Stimulated activated CD8-positive, alpha-beta memory T cell treated with anti-CD3 and anti-CD28 coated beads, Interleukin-12 subunit alpha, Interleukin-12 subunit beta, amount 100 ng/mL, for 24 hours (primary cell): ENCODE measurements around the gene ZNF619.
A peak's percentile ranks its signal among the peaks of the same experiment; 100 is the strongest.

Experiments used
- DNase-seq: peaks from one replicate; pipeline ENCODE4 v3.0.0-alpha.2; 2020; ENCODE audit errors: extremely low read depth

Gene ZNF619

DNA sequence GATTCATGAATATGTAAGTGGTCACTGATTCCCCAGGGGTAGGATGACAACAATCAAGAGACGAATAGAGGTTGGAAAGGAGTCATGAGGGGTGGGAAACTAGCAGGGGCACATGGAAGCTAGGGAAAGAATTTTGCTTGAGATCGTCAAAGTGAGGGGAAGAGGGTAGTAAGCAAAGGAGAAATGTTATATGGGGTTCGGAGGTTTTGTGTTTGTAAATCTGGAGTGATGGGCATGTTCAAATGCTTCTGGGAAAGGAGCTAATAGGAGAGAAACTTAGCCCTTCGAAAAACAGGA, 11.9 kb upstream of the ZNF619 start:
- DNase-seq, result no peak

DNA sequence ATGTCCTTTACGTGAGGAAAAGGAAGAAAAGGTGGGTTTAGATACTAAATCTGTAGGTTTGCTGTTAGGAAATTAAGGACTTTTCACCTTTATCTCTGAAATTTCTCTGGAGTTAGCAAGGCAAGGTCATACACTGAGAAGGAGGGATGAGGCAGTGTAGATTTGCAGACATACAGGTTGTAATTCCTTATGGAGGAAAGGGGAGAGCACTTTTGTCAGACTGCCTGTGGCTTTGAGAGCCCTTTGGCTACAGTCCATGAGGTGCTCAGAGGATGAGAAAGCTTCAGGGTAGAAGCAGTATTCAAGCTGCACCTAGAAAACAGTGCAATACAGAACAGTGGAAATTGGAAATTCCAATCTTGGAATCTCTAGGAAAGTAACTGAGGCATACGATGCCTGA, 11.5 kb upstream of the ZNF619 start:
- no peak for DNase-seq

DNA sequence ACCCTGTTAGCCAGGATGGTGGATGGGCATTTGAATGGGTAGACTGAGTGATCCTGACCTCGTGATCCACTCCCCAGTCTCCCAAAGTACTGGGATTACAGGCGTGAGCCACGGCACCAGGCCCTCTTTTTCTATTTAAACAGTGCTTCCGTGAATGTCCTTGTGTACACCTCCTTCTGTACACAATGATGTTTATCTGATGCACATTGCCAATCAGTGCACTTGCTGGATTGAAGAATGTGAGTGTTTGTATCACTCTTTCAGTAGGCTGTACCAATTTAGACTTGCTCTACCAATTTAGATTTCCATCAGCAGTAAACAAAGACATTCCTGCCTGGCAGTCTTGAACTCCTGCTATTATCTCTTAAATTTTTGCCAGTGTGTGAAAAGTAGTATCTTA, 8.9 kb upstream of the ZNF619 start:
- DNase-seq, result no peak

DNA sequence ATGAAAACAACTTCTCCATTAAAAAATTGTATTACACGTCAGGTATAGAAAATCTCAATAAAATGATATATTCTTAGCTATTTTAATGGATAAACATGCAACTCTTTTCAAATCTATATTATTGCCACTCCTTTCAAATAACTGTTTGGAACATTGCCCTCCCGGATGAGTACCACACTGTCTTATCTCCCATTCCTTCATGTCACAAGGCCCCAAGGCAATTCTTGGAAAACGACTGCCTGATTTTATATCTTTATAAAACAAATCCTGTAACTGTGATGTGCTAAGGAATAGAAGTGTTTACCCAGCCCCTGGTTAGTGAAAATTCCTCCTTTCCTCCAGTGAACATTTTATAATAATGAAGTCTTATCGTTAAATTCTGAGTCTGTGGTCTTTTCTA, 6.2 kb upstream of the ZNF619 start:
- no peak for DNase-seq

DNA sequence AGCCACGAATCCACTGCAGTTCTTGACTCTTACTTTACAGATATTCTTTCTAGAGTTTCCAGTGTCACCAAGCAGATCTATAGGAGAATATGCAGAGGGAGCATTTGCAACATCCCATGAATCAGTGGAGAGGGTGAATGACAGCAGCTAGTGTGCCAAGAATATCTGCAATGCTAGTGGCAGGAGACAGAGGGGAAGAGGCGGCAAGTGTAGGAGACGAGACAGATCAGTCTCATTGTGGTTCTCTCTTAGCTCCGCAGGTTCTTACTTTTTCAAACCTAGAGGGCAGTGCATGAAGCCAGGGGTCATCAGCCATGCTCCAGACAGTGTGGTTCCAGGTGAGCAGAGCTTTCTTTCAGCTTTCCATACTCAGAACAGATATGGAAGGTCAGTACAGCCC, 744 bp downstream of the ZNF619 start:
- no peak for DNase-seq

DNA sequence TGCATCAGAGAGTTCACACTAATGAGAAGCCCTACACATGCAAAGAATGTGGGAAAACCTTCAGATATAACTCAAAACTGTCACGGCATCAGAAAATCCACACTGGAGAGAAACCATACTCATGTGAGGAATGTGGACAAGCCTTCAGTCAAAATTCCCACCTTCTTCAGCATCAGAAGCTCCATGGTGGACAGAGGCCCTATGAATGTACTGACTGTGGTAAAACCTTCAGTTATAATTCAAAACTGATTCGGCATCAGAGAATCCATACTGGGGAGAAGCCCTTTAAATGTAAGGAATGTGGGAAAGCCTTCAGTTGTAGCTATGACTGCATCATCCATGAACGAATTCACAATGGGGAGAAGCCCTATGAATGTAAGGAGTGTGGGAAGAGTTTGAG, 10.2 kb downstream of the ZNF619 start:
- no peak for DNase-seq

DNA sequence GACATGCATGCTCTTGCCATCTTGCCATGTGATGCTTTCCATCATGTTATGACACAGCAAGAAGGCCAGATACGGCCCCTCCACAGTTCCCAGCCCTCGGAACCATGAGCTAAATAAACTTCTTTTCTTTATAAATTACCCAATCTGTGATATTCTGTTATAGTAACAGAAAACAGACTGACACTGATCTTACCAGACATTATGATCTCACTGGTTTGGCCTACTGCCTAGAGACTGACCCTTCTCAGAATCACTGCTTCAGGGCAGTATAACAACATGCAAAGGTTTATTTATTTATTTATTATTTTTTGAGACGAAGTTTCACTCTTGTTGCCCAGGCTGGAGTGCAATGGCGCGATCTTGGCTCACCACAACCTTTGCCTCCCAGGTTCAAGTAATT, 14.0 kb downstream of the ZNF619 start:
- DNase-seq, result no peak

DNA sequence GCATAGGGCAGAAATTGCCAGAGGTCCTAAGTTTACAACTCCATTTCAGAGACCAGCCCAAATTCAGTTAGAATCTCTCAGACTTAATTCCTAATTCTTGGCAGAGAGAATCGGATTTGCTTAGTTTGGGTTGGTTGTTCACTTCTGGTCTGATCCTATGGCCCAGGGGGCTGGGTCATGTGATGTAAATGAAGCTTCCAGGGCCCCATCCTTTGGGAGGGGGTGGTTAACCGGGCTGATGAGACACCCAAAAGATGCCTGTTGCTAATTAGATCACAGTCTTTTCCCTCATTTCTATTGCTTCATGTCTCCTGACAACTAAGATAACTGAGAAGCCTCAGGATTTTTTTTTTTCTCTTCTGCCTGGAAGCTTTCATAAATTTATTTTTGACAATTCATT, 17.8 kb downstream of the ZNF619 start:
- DNase-seq, result no peak

DNA sequence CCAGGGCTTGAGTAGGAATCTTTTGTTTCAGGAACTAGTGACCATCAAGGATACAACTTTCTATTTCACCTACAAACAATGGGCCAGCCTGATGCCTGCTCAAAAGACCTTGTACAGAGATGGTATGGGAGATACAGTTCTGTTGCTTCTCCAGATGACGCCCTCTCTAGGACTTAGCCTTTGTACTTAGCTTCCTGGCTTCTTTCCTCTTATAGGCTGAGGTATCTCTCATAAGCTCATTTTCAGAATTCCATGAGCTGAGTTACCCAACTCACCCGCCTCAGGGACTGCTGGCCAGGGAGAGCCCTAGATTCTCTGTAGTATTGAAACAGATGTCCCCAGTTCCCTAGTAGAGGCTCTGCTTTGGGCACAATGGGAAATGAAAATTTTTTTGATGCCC, 20.4 kb downstream of the ZNF619 start:
- DNase-seq, result no peak

DNA sequence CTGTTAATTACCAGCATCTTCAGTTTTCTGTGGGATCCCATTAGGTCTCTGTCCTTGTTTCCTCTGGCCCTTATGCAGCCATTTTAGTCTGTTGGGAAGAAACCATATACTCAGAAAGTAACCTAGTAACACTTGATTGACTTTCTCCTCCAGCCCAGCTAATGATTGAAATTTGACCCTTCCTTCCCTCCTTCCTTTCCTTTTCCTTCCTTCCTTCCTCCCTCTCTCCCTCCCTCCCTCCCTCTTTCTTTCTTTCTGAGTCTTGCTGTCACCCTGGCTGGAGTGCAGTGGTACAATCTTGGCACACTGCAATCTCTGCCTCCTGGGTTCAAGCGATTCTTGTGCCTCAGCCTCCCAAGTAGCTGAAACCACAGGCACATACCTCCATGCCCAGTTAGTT, 23.0 kb downstream of the ZNF619 start:
- no peak for DNase-seq

DNA sequence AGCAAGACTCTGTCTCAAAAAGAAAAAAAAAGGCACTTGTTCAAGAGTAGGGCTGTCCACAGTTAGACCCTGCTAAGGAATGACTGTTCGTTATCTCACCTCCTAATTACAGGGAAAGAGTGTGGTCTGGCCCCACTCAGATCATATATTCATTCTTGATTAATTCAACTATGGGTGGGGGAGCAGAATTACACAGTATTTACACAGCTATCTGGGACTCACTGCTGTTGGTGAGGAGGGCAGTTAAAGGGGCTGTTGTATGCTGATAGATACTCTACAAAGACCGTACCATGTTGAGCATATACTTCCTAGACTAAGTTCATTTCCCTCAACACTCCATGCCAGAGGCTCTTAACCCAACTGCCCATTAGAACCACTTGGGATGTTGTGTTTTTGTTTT, 25.1 kb downstream of the ZNF619 start:
- DNase-seq, result no peak

DNA sequence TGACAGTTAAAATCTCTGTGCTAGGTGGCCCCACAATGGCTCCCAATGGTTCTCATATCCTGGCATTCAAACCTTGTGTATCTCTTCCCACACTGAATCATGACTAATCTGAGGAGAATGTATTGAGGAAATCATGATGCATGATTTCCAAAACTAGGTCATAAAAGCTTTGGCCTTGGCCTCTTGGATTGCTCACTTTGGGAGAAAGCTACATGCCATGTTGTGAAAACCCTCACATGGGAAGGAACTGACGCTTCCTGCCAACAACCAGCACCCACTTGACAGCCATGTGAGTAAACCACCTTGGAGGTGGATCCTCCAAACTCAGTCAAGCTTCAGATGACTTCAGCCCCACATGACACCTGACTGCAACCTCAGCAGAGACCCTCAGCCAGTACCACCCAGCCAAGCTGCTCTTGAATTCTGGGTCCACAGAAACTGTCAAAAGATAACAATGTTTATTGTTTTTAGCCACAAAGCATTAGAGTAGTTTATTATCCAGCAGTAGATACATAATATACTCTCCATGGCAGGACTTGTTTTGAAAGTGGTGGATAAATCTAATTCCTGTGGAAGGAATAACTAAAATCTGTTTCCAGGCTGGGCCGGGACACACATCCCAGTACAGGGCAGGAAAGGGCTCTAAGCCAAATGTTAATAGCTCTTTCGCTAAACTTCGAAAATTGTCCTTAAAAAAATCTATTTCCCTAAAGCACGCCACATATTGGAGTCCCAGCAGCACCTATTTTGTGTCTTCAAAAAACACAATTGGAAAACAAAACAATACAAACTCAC, 27.9 kb downstream of the ZNF619 start:
- no peak for DNase-seq

DNA sequence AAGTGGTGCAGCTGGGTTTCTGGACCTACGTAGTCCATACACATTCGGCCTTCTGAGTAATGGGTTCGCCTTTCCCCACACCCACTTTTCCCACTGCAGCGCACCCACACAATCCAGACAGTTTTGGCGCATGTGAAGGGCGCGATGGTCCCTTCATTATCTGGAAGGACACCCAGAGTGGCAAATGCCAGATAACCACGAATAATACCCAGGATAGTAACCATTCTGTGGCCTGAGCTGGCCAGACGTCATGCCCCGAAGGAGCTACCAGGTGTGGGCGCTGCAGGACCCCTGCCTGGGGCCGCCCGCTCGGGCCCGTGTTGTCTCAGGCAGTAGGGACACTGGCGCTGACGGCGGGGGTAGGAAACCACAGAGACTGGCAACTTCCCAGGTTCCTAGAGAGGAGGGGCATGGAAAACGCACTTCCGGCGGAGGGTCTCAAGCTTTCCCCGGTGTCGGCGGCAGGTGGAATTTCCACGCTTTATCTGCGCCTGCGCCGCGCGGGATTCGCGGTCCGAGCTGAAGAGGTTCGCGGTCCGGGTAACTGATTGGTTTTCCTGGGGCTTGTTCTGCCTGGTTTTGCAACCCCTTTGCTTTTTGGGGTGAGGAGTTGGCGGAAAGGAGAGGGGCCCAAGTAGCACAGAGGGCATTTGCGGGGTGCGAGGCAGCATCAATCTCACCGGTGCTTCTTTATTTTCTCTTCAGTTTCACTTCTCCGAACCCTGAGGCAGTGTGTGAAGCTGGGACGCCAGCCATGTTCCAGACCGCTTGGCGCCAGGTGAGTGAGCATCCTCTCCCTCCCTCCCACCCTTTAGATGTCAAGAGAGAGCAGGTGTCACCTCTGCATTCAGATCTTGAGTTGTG, 28.9 kb downstream of the ZNF619 start, which contains the start of gene ZNF620:
Gene ZNF620 (plus strand): TSS at position 441 of the 864 bp plus-strand sequence. CDS start 314 bp downstream, at position 755.
- DNase-seq, result no peak

DNA sequence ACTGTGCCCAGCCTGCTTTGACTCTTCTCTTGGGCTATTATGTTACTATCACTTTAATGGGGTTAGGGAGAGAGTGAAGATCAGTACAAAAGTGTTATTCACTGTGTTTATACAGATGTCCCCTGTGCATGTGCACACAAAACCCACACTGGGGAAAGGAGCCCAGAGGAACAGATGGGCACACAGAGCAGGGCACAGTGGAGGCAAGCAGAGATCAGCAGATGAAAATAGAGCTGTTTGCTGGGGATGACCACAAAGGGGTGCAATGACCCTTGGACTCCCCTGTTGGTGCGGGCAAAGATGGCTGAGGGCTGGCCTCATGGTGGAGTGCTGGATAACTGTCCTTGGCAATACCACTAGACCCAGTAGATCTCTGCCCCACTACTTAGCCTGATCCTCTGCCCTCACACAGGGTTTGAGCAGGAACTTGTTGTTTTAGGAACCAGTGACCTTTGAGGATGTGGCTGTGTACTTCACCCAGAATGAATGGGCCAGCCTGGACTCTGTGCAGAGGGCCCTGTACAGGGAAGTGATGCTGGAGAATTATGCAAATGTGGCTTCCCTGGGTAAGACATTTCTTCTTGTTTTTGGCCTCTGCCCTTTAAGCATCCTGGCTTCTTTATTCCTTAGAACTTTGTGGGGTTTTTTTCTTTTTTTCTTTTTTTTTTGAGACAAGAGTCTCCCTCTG, 34.3 kb downstream of the ZNF619 start:
- DNase-seq, result no peak

DNA sequence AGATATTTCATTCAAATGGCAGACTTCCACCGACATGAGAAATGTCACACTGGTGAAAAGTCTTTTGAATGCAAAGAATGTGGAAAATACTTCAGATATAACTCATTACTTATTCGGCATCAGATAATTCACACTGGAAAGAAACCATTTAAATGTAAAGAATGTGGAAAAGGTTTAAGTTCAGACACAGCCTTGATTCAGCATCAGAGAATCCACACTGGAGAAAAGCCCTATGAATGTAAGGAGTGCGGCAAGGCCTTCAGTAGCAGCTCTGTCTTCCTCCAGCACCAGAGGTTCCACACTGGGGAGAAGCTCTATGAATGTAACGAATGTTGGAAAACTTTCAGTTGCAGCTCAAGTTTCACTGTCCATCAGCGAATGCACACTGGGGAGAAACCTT, 39.3 kb downstream of the ZNF619 start:
- DNase-seq, result no peak

DNA sequence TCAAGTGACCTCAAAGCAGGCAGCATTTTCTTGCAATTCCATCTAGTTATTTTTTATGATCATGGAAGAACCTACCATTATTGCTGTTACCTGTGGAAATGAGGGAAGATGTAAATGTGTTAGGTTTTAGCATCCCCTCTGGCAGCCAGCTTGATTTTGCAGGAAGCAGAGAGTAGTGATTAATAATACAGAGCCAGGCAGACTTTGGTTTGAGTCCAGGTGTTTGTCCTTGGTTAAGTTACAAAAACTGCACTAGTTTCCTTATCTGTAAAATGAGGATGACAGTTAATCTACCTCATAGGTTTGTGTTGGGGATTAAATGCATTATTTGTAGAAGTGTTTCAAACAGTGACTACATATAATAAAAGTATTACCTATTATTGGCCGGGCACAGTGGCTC, 41.1 kb downstream of the ZNF619 start:
- DNase-seq, result no peak

DNA sequence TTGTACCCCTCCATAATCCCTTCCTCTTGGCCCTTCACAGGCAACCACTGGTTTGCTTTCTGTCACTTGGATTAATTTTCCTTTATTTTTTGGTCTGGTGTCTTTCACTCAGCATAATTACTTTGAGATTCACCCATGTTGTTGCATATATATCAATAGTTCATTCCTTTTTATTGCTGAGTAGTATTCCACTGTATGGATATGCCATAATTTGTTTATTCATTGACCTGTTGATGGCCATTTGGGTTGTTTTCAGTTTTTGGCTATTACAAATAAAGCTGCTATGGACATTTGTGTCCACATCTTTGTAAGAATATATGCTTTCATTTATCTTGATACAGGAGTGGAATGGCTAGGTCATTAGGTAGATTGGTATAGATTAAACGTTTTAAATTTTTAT, 41.9 kb downstream of the ZNF619 start:
- no peak for DNase-seq

DNA sequence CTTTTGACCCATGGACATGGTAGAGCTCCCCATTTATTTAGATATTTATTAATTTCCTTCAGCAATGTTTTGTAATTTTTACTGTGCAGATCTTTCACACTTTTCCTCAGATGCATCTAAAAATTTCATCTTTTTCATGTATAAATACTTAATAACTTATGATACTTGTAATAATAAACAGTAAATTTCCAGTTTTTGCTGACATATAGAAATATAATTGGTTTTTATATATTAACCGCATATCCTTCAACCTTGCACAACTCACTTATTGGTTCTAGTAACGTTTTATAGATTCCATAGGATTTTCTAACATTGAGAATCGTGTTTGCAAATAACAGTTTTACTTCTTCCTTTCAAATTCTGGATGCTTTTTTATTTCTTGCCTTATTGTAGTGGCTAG, 44.3 kb downstream of the ZNF619 start:
- no peak for DNase-seq

DNA sequence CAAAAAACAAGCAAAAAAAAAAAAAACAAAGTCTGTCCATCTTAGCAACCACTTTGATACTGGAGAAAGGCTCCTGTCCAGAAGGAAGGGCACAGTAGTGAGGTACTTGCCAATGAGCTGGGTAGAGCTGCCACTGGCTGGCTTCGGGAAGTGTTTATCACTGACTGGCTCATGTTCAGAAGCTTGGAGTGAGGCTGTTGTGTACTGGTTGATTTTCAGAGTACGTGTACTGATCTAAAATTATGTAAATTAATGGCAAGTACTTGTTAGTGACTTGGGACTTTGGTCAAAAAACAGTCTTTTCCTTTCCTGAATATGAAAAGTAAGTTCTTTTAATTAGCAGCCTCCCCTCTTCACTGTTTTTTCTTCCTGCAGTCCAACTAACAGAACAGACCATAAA, 46.9 kb downstream of the ZNF619 start:
- DNase-seq, result no peak

DNA sequence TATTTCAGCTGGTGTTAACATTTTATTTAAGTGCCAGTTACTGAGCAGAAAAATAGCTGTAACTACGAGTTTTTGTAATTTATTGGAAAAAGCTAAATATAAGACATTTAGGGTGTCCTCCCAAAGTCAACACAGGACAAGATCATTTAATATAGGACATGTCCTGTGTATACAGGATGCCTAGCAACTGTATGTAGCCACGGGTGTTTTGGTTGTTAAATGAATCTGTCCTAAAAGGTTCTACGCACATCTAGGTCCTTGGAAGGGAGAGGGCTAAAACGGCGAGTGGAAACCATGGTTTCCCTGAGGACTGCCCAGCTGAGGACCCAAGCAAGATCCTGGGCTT, 47.3 kb downstream of the ZNF619 start:
- no peak for DNase-seq

DNA sequence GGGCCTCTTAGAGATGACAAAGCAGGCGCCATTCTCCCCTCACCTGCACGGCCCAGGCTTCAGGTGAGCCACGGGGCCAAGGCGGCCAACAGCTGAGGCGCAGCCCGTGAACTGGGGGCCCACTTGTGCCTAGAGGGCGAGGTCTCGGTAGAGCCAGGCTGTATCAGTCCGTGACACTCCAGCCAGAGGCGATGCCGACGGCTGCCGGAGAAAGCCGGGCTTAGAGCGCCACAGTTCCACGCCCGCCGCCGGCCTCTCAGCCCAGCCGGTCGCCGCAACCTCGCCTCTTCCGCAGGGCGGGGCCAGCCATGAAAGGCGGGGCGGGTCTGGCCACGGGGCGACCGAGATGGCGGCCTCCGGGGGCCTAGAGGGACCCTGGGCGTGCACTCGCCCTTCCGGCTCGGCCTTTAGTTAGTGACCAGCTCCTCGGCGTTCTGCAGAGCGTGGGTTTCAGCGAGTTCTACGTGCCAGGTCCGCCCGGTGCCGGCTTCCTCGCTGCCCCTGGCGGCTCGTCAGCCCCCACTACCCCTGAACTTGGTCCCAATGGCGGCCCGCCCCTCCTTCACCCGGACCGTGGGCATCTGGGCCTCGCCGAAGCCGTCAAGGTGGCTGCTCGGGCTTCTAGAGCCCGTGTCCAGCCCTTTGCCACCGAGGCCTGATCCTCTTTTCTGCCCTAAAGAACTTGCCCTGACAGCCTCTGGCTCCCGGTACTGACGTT, 47.8 kb downstream of the ZNF619 start, which contains the start of gene ZNF621:
Gene ZNF621 (plus strand): TSS at position 393 of the 718 bp plus-strand sequence. CDS start 881 bp downstream, outside the sequence.
- DNase-seq, result peak; percentile 61

DNA sequence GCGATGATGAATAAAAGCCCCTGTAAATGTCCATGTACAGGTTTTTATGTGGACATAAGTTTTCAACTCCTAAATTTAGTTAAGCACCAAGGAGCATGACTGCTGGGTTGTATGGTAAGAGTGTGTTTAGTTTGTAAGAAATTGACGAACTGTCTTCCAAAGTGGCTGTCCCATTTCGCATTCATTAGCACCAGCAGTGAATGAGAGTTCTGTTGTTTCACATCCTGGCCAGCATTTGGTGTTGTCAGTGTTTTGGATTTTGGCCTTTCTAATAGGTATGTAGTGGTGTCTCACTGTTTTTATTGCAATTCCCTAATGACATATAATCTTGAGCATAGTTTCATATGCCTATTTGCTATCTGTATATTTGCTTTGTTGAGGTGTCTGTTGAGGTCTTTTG, 51.5 kb downstream of the ZNF619 start:
- DNase-seq, result no peak
